NCI-H748 treated with DMSO at 0.1 percent for 48 hours (cell line): ENCODE data around the gene NEXN.

Source experiments
- DNase-seq: peaks from one replicate; lab custom pipeline; 2025; lab: John Stamatoyannopoulos, UW

Gene NEXN

GRCh38 chr1:77888081-77888780 is at the start of gene NEXN:
NEXN (plus strand) TSS chr1:77888624; CDS start chr1:77916107, 27,483 bp downstream.
- DNase-seq: peak; percentile 18

GRCh38 chr1:77841574-77841973 is 46.9 kb upstream of the NEXN start:
- no peak for DNase-seq

GRCh38 chr1:77845951-77846350 is 42.5 kb upstream of the NEXN start:
- DNase-seq: no peak

GRCh38 chr1:77846966-77847365 is 41.5 kb upstream of the NEXN start:
- DNase-seq: no peak

- no peak for DNase-seq
Observed at GRCh38 chr1:77847621-77848080, 40.8 kb upstream of the NEXN start.

GRCh38 chr1:77850082-77850481 is 38.3 kb upstream of the NEXN start:
- no peak for DNase-seq

GRCh38 chr1:77857552-77857951 is 30.9 kb upstream of the NEXN start:
- no peak for DNase-seq

- no peak for DNase-seq
Observed at GRCh38 chr1:77858725-77859124, 29.7 kb upstream of the NEXN start.

GRCh38 chr1:77859248-77859647 is 29.2 kb upstream of the NEXN start:
- no peak for DNase-seq

GRCh38 chr1:77866296-77866695 is 22.1 kb upstream of the NEXN start:
- no peak for DNase-seq

- DNase-seq: no peak
Observed at GRCh38 chr1:77872645-77873044, 15.8 kb upstream of the NEXN start.

GRCh38 chr1:77873461-77873860 is 15.0 kb upstream of the NEXN start:
- no peak for DNase-seq

- DNase-seq: no peak
Observed at GRCh38 chr1:77874804-77875445, 13.5 kb upstream of the NEXN start.

GRCh38 chr1:77876884-77877283 is 11.5 kb upstream of the NEXN start:
- DNase-seq: no peak

GRCh38 chr1:77881061-77881460 is 7.4 kb upstream of the NEXN start:
- no peak for DNase-seq

- DNase-seq: no peak
Observed at GRCh38 chr1:77882411-77882810, 6.0 kb upstream of the NEXN start.

- DNase-seq: no peak
Observed at GRCh38 chr1:77888781-77889642, 588 bp downstream of the NEXN start.

GRCh38 chr1:77889671-77890070 is 1.2 kb downstream of the NEXN start:
- no peak for DNase-seq

- DNase-seq: no peak
Observed at GRCh38 chr1:77891200-77891599, 2.8 kb downstream of the NEXN start.

- no peak for DNase-seq
Observed at GRCh38 chr1:77899647-77900320, 11.4 kb downstream of the NEXN start.

- peak; percentile 11 for DNase-seq
Observed at GRCh38 chr1:77900687-77901293, 12.4 kb downstream of the NEXN start.

- no peak for DNase-seq
Observed at GRCh38 chr1:77905603-77906002, 17.2 kb downstream of the NEXN start.
